Fibroblast of the aortic adventitia (primary cell): ENCODE data around the gene SHISA9. TPM values are rescaled to one million over a fixed set of nuclear protein-coding genes. Genes with fewer than 3 reads are reported as not detected.

ENCODE experiments used
- DNase-seq: peaks from one replicate; pipeline ENCODE4 v3.0.0-alpha.2; 2010; ENCODE audit warnings: low read depth
- H3K4me3 ChIP-seq: 2 replicates; pipeline ENCODE4 v1.5.1; 2011; ENCODE audit warnings: low read depth, mild to moderate bottlenecking, control low read depth, low read length, moderate library complexity
- CTCF ChIP-seq: IDR thresholded peaks from 2 replicates; pipeline ENCODE4 v1.5.1; 2011; ENCODE audit warnings: mild to moderate bottlenecking, low read length, control low read depth, inconsistent platforms; ENCODE audit not compliant: insufficient read depth
- total RNA-seq: library from RNA; depleted of rRNA; stranded (reverse); fragments of >200 nt; gene quantifications from 2 replicates; pipeline ENCODE4 v1.2.3, GENCODE V29; 2012; ENCODE audit warnings: low replicate concordance

Gene SHISA9
- total RNA-seq, 1 donor: not detected

GRCh38 chr16:13186813-13187212 is 285.4 kb downstream of the SHISA9 start:
- TF ChIP-seq CTCF: no peak
- no peak overlapping the region for H3K4me3 ChIP-seq
- DNase-seq: no peak

- no peak for TF ChIP-seq CTCF
- no peak for DNase-seq
- H3K4me3 ChIP-seq: no peak overlapping the region
Measured at GRCh38 chr16:13189250-13189649, 287.9 kb downstream of the SHISA9 start.

DNA sequence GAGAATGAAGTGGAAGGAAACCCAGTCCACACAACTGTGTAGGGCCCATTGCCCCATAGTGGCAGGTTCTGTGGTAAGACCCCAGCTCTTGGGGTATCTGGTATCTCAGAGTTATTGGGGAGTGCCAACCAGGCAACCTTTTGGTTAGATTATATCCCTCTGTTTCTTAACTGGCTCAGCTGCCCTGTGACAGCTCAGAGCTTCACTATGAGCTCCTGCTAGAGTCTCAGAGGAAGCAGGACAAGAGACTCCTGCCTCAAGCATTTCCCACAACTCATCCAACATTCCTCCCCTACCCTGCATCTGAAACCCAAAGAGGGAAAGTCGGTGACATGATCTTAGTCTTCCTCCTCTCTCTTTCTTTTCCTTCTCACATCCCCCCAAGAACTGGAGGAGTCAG is 292.3 kb downstream of the SHISA9 start:
- no peak overlapping the region for H3K4me3 ChIP-seq
- no peak for TF ChIP-seq CTCF
- DNase-seq: no peak

GRCh38 chr16:13194766-13195165 is 293.4 kb downstream of the SHISA9 start:
- no peak for DNase-seq
- H3K4me3 ChIP-seq: no peak overlapping the region
- no peak for TF ChIP-seq CTCF

DNA sequence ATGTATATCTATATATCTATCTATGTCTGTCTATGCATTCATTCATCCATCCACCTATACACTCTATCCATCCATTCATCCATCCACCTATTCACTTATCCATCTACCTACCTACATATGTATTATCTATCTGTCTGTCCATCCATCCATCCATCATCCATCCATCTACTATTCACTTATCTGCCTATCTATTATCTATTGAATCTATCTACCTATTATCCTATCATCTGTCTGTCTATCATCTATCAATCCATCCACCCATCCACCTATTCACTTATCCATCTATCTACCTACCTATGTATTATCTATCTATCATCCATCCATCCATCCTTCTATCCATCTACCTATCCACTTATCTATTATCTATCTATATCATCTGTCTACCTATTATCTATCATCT is 302.3 kb downstream of the SHISA9 start:
- TF ChIP-seq CTCF: no peak
- DNase-seq: no peak
- H3K4me3 ChIP-seq: no peak overlapping the region

DNA sequence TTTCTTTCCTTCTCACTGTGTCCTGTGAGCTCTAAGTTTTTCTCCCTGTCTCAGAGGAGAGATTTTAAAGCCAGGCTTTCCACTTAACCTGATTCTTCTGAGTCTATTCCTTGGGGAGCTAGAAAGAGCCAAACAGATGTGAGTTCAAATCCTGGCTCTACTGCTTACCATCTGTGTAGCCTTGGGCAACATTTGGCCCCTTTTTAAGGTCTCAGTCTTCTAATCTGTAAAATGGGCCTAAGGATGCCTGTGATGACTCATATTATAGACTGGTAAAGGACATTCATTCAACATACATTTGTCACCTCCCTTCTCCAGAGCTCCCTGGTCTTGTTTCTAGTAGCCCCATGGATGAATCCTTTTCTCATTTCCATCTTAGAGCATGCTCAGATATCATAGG is 304.0 kb downstream of the SHISA9 start:
- no peak for TF ChIP-seq CTCF
- DNase-seq: no peak
- no peak overlapping the region for H3K4me3 ChIP-seq

GRCh38 chr16:13206606-13207005 is 305.2 kb downstream of the SHISA9 start:
- no peak for TF ChIP-seq CTCF
- DNase-seq: no peak
- no peak overlapping the region for H3K4me3 ChIP-seq
